Stimulated activated naive CD8-positive, alpha-beta T cell treated with anti-CD3 and anti-CD28 coated beads, Interleukin-15, Interleukin-2, amounts not matched to agents 100 U/mL and 50 U/mL, for 24 hours (primary cell): ENCODE results near the gene LAMB3.
"Not testable (repeated sequence)": the region's sequence is repeated elsewhere in the genome, so short reads cannot be mapped to it uniquely, and the experiment has no call there.

ENCODE experiments used
- ATAC-seq: fragments of 150-1000 bp; cut with Tn5 transposase; one replicate; pipeline ENCODE4 v1.10.0; 2021
- DNase-seq: peaks from one replicate; pipeline ENCODE4 v3.0.0; 2021

LAMB3 gene

GRCh38 chr1:209652121-209652735 lies at the start of gene LAMB3:
LAMB3 (minus strand) TSS chr1:209652425; CDS start chr1:209650944, 1,481 bp downstream.
- ATAC-seq, result no peak
- no peak for DNase-seq

- not testable (repeated sequence) for DNase-seq, ATAC-seq
These were observed 48.5 kb upstream of the LAMB3 start for GRCh38 chr1:209700686-209701085.

- ATAC-seq (peak; percentile 45), DNase-seq (no peak)
These were observed 44.9 kb upstream of the LAMB3 start for GRCh38 chr1:209697126-209697525.

DNA sequence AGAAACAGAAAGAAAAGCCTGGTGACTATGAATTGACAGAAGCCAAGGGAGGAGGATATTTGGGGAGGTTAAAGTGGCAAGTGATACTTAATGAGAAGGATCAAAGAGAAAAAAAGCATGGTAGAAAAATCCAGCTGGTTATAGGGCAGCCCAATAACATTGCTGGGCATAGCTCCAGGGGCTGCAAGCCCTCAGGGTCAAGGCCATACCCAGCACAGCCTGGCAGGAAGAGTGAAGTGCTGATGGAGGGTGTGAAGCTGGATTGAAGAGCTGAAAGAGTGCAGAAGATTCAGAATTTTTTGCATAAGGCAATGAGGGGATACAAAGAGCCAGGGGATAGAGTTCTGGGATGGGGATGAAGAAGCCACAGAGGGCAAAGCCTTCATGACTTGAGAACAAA lies 44.4 kb upstream of the LAMB3 start:
- no peak for DNase-seq
- no peak for ATAC-seq

DNA sequence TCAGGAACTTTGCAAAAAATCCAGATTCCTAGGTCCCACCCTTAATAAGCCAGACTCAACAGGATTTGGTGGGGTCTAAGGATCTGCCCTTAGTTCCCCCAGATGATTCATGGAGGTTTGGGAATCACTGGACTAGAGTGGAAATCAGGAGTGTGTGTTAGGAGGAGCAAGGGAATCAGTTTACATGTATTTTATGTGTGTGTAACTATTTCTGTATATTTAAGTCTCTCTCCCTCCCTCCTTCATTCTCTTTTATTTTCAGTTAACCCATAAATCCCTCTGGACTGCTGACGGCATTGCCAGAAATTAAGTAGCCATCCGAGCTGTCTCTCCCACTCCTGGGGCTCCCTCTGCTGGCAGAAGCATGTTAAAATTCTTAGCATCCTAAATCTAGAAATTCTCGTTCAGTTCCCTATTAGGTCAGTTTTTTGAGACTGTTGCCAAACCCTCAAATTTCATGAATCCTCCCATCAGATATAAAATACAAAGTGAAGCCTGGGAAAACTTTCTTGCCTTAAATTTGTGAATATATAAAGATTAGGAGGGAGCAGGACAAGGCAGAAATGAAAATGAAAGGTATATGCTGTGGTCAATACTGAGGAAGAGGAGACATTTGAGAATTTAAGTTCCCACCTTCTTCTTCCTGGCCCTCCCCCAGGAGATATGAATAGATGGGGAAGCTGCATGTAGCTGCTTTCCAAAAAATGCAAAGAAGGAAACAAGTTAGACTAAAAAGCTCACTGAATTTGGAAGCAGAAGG lies 40.7 kb upstream of the LAMB3 start:
- ATAC-seq (peak; percentile 56), DNase-seq (peak; percentile 86)

GRCh38 chr1:209692296-209692695 lies 40.1 kb upstream of the LAMB3 start:
- ATAC-seq (no peak), DNase-seq (no peak)

GRCh38 chr1:209691237-209691636 lies 39.0 kb upstream of the LAMB3 start:
- ATAC-seq, result no peak

DNA sequence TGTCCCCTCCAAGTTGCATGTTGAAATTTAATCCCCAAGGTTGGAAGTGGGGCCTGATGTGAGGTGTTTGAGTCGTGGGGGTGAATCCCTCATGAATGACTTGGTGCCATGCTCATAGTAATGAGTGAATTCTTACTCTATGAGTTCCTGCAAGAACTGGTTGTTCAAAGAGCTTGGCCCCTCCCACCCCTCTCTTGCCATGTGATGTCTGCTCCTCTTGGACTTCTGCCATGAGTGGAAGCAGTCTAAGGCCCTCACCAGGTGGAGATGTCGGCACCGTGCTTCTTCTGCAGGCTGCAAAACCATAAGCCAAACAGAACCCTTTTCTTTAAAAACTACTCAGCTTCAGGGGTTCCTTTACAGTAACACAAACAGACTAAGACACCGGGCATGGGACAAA lies 37.3 kb upstream of the LAMB3 start:
- no peak for DNase-seq
- no peak for ATAC-seq

More at GRCh38 chr1:209691237-209691636, 39.0 kb upstream of the LAMB3 start:
- DNase-seq, result no peak

- no peak for DNase-seq
- no peak for ATAC-seq
These were observed 36.6 kb upstream of the LAMB3 start for GRCh38 chr1:209688746-209689234.

- ATAC-seq, result no peak
These were observed 34.1 kb upstream of the LAMB3 start for GRCh38 chr1:209686322-209686721.

DNA sequence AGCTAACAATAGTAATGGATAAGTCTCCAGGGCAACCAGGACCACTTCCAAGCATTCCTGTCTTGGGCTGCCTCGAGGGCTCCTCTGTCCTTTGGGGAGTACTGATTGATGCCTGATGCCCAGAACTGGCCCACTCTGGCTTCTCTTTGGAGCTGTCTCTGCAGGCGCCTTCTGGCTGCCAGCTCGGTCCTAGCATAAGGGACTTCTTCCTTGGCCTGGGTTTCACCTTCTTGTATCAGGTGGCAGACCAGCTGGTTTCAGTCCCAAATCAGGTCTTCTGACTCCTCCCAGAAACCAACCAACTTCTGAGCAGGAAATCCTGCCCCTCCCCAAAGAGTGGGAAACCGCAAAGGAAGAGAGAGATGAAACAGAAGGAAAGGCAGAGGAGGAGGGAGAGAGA lies 33.6 kb upstream of the LAMB3 start:
- ATAC-seq (no peak), DNase-seq (no peak)

More at GRCh38 chr1:209686322-209686721, 34.1 kb upstream of the LAMB3 start:
- no peak for DNase-seq

GRCh38 chr1:209678981-209679539 lies 26.8 kb upstream of the LAMB3 start:
- ATAC-seq (no peak), DNase-seq (no peak)

- ATAC-seq (no peak), DNase-seq (peak; percentile 21)
These were observed 23.4 kb upstream of the LAMB3 start for GRCh38 chr1:209675565-209676154.

DNA sequence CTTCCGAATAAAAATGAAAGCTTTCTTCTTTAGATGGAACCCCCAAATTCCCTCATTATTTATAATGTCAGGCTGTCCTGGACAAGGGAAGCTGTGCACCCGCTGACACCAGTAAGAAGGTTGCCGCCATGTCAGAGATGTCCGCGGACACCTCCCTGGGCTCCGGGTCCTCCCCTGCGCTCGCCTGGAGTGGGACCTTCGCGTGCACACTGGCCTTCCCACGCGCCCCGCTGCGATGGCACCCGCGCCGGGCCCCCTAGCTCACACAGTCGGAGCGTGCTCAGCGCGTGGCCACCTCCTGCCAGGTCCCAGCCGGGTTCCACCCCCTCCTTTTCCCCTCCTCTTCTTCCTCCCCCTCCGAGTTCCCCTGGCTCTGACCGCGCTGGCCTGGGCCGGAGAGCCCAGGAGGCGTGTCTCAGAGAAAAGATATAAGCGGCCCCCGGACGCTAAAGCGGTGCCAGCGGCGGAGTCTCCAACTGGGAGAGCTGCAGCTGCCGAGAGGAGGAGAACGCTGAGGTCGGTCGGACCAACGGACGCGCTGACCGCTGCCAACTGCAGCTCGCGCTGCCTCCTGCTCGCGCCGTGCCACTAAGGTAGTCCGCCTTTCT lies 22.8 kb upstream of the LAMB3 start, which contains the start of gene G0S2:
Gene G0S2 (plus strand): TSS at position 456 of the 608 bp plus-strand sequence. CDS start 273 bp downstream, outside the sequence.
- peak; percentile 69 for DNase-seq
- ATAC-seq, result peak; percentile 57

DNA sequence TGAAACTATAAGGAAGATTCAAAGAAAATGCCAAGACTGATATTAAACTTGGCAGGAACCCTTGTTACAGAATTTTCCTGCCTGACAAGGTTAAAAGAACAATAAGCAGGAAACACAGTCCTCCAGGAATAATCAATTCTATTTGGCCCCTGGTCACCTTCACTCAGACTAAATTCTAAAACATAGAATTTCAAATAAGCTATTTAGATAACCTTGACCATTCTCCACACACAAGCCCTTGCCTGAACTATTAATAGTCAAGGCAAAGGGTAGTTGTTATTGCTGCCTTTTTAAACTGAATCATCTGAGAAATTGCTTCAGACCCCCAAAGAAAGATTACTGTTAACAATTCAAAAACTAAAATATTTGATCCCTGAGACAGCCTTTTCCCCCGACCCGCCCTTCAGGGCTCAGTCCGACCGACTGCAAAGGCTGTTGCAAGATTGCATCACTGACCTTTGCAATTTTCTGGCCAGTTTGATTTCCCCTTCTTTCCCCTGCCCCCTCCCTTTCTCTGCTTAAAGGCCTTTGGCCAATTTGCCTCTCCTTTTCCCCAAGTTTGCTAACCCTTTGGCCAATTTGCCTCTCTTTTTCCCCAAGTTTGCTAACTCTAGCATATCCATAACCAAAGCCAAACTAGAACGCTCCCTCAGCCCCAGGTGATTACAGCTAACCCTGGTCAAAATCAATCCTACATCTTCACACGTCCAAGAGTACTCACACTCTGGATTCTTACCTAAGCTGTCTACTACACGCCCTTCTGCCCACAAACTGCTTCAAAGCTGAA lies 21.6 kb upstream of the LAMB3 start:
- ATAC-seq (no peak), DNase-seq (no peak)

- peak; percentile 40 for DNase-seq
These were observed 20.7 kb upstream of the LAMB3 start for GRCh38 chr1:209672705-209673630.

DNA sequence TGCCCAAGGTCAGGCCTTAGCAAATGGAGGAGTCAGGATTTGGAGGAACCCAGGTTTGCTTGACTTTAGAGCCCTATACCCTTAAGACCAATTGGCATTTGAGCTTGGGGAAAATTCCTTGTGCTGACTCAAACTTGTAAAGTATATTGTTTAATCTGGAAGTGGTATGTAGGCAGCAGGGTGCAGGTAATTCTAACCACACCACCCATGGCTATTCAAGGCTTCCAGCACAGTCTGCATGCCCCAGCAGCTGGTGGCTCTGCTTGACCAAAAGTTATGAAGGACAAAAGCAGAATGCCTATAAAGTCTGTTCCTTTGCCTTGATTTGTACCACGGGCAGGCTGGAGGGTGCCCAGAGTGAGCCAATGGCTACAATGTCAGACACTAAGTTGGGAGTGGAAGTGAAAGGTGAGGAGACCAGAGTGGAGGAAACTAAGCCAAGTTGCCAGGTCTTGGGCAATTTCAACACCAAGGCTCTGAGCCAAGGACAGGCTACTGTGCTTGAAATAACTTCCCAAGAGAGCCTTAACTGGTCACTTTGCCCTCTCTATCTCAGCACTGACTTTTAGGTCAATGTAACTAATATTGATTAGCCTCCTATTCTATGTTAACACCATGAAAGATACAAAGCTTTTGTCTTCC lies 18.3 kb upstream of the LAMB3 start:
- DNase-seq, result no peak
- ATAC-seq, result no peak

More at GRCh38 chr1:209672705-209673630, 20.7 kb upstream of the LAMB3 start:
- peak; percentile 79 for ATAC-seq

DNA sequence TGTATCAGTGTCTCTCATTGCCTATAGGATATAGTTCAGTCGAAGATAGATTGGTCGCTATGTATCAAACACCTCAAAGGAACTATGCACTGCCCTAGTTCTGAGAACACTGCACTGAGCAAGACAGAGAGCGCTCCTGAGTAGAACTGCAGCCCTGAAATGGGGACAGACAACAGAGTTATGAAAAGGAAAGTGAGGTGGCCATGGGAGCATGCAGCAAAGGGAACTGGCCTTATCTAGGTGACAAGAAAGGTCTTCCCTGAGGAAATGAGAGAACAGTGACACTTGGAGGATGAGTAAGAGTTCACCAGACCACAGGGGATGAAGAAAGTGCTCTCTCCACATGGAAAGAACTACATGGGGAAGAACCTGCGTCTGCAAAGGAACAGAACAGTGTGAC lies 15.5 kb upstream of the LAMB3 start:
- ATAC-seq (peak; percentile 68), DNase-seq (no peak)

DNA sequence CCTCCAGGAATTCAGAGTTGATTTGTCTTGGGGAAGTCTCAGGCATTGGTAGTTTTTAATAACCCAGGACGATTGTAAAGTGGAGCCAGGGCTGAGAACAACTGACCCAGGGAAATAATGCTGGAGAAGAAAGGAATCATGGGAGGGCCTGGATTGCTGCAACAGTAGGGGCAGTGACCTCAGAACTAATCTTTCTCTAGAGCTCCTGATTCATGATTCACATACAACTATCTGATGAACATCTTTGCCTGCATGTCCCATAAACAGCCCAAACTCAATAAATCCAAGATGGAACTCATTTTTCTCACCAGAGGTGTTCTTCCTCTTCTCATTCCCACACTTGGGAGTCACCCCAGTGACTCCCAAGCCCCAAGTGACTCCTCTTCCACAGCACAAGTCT lies 14.9 kb upstream of the LAMB3 start:
- ATAC-seq (no peak), DNase-seq (no peak)

DNA sequence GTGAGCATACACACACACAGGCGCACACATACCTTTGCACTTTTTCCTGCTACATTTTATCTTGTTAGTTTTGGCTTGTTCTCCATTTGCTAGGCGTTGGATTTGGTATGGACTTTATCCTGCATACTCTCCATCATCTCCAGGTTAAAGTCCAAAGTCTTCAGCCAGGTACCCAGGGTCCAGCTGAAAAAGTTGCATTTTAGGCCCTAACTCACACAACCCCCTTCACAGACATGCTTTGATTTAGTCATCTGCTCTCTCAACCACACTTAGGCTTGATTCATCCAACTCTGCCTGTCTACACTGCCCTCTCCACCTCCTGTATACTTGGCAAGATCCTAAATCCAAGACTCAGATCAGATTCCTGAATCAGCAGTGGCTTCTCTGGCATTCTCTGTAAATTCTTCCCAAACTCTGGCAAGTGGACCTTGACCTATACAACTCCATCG lies 10.7 kb upstream of the LAMB3 start:
- ATAC-seq, result no peak

More for the DNA sequence above, 10.7 kb upstream of the LAMB3 start:
- no peak for DNase-seq
